HG03457 (cell line): ENCODE data around the gene SH3BP2.

Experiments used
- ATAC-seq: cut with Tn5 transposase; IDR thresholded peaks from one replicate; pipeline ENCODE4 v1.9.1; 2021; ENCODE audit warnings: moderate number of reproducible peaks; ENCODE audit not compliant: unreplicated experiment

The SH3BP2 gene

DNA sequence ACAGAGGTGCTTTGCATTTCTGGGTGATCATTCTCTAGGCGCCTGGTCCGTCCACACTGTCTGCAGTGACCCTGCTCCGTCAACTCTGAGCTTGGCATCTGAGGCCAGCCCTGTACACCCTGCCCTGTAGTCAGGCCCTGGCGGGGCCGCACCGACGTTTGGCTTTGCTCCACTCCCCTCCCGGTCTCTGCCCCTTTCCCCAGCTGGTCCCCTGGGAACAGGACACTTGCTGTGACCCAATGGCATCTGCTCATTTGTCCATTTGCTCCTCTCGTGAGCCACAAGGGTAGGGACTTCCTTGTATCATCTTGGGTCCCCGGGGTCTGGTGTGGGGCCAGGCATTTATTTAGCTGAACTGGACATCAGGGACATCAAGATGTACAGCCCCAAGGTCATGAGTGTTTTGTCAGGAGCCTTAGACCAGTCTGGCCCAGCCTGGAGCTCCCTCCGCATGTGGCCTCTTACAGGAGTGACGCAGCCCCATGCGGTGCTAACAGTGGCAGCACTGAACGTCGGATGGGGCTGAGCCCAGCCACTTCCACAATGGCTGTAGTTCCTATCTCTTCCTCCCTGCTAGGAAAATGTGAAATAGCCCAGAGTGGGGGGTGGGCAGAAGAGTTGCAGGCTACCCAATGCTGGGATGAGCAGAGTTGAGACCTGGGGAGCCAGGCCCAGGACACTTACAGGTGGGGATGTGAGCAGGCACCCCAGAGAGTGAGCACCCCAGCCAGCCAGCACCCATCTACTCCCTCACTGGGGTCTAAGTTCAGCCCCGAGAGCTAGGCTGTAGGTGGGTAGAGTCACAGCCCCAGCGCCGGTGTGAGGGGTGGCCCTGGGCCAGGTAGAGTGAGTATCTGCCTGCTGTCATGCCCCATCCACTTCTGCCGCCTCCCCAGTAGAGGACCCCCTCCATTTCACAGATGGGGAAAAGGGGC lies 2.0 kb upstream of the SH3BP2 start:
- ATAC-seq: no peak

DNA sequence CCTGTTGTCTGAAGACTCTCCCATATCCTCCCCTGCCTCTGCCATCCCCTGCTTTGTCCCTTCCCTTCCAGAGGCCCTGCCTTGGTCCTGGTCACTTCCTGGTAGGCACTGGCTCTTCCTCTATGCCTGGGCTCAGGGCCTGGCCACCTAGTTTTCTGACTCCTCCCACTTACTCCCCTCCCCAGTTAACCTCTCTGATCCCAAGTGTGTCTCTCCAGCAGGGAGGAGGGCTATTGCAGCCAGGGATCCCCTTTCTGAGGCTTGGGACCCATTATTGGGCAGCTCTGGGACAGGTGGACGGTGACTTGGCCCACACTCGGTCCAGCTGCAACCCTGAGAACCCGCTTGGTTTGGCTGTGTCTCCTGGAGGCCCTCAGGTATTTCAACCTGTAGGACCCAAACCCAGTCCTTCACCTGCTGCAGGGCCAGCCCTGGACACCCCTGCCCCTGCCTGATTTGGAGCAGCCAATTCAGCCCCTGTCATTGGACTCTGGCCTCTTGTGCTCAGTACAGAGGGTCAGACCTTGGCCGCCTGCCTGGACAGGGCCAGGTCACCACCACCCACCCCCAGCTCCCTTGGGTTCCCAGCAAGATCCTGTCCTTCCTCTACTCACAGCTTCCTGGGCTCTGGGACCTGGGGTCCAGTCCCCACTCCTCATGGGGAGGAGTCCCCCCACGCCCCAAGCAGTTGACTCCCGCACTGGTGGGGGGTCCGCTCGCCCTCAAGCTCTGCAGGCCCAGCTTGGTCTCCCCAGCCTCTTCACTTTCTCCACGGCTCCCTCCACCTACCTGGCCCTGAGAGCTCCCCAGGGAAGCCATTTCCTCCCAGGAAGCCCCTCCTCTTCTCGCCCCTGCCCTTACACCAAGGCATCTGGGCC lies 1.1 kb upstream of the SH3BP2 start:
- ATAC-seq: no peak

DNA sequence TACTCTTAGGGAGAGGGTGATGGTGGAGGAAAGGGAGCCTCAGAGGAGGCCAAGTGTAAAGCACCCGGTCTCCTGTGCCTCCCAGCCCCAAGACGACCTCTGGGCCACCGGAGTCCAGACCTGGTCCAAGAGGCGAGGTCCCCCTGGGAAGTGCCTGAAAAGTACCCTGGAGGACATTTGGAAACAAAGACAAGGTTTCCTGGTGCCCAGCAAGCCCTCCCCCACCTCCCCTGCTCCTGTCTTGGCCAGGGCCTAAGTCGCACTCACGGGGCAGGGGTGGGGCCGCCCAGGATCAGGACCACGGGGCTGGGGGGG lies 532 bp upstream of the SH3BP2 start:
- no peak for ATAC-seq

DNA sequence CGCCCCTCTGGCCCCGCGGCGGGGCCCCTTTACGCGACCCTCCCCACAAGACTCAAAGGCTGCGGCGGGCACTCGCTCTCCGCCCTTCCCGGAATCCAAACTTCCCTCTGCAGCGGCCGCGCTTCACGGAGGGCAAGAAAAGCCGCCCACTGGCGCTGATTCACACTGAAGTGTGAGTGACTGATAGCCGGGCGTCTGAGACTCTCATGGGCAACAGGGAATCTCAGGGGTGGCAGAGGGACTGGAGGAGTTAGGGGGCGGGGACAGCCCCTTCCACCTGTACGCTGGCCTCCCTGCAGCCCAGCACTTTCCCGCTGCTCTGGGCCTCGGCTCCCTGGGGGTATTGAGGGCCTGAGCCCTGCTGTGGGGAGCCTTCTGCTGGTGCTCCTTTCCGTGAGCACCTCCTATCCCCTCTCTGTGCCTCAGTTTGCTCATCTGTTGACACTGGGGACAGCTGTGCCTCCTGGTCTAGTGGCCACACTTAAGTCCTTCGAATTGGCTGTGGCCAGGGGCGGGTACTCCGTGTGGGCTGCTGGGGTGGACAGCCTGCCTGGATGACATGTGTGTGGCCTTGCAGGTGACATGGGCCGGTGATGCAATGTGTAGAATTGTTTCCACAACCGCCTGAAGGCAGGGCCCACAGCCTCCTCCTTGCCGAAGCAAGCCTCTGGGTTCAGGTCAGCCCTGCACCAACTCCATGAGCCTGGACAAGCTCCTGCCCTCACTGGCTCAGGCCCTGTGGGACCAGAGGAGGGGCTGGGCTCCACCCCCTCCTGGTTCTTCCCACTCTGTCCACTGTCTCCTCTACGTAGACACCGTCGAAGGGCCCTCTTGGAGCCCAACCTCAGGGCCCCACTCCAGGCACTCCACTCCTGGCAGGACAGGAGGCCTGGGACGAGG lies 951 bp downstream of the SH3BP2 start:
- no peak for ATAC-seq

DNA sequence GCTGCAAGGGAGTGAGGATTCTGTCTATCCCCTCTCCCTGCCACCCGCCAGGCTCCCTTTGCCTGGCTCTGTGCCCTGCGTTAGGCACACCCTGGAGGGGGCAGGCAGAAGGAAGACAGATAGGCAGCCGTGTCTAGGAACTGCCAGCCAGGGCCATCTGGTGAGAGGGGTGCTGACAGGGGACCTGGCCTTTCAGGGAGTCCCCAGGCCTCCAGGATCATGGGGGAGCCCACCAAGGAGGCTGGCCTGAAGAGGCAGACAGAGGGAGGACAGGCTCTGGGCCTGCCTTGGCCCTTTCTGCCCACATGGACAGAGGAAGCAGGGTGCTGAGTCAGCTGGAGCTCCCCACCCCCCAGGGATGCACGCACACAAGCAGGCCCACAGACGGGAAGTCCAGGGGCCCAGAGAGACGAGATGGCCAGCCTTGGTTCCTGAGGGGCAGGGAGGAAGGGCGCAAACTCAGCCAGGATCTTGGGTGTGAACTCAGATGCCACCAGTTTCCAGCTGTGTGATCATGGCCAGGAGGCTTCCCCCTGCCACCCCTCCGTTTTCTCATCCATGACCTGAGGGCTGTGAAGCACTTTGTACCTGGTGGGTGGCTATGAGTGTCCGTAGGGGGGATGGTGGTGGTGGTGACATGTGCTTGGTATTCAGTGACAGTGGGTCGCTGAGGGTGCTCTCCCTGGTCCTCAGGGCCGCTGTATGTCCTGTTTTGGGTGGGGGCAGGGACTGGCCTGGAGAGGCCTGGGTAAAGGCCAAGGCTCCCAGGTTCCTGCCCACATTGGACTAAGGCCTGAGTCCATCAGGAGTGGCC lies 1.8 kb downstream of the SH3BP2 start:
- no peak for ATAC-seq

DNA sequence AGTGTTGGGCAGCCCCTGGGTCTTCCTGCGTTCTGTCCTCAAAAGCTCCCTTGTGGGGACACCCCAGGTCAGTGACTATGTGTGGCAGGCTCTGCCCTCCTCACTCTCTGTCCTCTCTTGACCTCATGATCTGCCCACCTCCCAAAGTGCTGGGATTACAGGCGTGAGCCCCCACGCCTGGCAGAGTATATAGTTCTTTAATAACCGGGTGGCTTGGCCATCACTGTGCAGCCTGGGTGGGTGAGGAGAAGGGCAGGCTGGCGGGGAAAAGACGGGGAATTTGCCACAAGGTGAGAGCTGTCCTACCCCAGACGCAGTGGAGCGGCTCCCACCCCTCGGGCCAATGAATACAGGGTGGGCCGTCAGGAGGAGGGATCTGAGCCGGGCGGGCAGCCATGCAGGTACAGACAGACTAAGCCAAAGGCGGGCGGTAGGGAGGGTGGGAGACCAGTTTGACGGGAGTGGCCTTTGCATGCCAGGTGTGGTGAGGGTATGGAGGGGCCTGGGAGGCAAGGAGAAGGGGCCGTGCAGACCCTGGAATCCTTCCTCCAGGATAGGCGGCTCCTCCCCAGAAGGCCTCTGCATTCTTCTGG lies 2.5 kb downstream of the SH3BP2 start:
- no peak for ATAC-seq

DNA sequence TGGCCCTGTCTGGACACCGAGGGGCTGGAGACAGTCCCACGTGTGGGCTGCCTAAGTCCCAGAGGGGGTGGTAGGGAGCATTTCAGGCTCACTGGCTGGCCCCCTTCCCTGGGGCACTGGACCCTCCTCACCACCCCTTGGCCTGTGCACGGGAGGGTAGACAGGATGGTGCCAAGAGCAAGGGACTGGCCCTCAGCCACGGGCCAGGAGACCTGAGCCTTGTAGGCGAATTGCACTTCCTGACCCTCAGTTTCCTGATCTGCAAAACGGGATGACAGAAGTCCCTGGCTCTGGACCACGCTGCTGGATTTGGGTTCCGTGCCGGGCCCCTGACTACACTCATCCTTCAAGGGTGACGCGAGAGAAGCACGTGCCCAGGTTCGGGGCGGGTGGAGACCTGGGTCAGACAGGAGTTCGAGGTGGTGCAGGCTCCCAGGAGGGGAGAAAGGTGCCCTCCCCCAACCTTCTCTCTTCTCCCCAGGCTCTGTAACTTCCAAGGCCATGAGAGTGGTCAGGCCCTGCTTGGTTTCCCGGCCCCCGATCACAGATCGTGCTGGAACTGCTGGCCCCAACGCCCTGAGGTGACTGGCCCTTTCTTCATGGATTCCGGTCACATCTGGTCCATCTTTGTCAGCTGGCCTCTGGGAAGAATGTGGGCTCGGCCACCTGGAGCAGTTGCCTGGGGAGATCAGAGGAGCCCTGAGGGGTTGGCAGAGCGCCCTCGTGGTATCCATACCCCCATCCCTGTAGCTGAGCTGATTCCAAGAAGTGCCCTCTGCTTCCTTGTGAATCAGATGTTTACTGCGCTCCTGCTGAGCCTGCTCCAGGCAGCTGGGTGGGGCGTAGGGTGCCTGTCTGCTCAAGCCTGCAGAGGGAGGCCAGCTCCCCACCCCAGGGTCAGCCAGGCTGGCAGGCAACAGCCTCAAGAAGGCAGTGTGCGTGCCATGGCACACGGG lies 3.3 kb downstream of the SH3BP2 start:
- ATAC-seq: no peak

DNA sequence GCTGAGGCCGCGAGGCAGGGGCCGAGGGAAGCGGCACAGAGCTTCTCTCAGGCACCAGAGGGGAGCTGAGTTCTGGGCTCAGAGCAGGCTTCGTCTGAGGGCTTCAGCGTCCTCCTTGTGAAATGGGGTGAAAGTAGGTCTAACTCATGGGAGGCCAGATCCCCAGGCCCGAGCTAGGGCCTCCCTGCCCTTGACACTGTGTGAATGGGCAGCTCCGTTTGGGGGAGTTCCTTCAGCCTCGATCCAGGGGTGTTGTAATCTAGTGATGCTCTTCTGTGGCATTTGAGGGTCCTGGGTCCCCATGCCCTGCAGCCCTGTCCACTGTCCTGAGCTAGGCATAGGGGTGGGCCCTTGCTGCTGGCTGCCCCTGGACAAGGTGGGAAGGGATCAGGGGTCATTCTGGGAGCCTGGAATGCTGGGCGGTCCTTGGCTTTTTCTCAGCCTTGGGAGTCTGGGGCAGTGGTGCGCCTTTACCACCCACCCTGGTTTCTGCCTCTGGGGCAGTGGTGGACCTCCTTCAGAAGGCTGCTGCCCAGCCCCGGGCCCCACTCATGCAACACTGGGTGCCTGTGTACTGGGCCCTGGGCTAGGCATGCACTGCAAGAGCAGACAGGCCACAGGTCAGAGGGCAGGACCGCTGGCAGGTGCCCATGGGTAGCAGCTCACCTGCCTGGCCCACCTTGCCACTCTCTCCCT lies 4.1 kb downstream of the SH3BP2 start:
- no peak for ATAC-seq

DNA sequence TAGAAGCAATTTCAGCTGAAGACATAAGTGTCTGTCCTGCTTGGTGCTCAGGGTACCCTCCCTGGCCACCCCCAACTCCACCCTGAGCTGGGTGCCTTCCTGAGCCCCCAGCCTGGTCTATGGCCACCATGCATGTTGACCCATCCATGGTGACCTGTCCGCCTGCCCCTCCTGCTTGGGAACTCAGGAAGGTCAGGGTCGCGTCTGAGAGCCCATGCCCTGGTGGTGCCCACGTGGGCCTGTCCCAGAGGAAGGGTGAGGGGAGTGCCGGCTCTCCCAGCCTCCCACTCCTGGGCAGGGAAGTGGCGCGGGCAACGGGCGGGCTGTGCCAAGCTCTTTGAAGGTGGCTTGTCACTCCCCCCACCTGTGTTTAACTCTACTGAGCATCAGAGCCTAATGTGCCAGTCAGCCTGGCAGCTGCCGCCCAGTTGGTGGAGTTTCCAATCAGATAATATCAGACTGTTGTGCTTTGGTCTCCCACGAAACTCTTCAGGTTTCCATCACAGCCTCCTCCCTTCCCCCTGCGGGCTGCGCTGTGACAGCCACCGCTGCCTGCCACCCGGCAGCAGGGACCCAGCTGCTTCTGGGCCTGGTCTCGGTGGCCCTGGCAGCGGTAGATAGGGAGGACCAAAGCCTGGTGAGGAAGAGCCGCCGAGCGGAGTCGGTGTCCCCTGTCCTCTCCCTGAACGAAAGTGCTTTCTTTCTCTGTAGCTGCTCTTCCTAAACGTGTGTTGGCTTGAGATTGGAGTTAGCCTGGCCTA lies 4.8 kb downstream of the SH3BP2 start:
- ATAC-seq: no peak

DNA sequence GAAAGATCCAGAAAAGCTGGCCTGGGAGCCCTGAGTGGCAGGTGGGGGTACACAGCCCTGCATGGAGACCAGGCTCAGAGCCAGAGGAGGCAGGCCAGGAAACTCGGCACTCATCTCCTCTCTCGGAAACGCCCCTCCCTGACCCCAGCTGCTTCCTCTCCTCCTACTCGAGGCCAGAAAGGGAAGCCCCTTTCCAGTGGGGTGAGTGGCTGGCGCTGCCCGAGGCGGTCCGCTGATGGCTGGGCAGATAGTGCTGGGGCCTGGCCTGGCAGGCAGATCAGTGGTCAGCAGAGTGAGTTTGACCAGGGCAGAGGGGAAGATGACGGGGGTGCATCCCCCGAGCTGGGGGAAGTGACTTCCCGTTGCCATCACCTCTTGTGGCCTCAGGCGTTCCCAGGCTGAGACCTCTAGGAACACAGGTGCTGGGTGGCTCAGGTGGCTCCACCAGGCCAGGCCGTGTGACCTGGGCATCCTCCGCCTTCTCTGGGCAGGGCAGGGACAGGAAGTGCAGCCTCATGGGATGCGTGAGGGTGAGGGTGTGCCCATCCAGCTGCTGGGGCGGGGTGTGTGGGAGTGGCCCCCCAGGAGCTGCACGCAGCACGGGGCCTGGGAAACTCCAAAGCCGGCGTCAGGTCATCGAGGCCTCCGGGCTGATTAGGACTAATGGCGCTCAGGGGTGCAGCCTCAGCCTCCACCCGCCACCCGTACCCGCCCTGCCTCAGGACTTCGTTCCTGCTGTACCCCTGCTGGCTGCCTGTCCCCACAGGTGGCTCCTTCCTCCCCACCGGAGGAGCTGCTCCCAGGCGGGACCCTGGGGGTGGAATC lies 5.7 kb downstream of the SH3BP2 start:
- peak; percentile 32 for ATAC-seq

DNA sequence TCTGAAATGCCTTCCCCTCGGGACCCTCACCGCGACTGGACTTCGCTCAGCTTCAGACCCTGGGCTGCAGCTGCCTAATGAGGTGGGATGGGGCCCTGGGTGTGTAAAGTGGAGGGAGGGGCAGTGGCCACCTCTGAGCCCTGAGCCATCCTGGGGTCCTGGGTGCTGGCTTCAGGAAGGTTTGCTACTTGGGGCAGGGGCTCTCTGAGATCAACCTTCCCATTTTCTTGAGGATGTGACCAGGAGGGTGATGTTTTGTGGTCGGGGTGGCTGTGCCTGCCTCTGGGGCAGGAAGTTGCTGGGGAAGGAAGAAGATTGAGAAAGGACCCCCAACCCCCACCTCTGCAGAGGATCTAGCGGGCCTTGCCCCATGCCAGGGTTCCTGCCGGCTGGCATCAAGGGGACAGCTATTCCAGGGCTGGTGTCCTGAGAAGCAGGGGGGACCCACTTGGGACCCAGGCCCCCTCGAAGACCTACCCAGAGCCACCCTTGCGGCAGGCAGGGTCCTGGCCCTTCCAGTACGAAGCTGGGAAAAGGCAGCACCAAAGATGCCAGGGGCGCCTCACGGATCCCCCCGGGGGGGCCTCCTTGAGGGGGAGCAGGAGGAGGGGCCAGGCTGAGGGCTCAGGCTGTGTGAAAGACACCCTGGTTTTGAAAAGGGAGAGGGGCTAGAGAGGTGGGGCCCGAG lies 6.5 kb downstream of the SH3BP2 start:
- no peak for ATAC-seq

DNA sequence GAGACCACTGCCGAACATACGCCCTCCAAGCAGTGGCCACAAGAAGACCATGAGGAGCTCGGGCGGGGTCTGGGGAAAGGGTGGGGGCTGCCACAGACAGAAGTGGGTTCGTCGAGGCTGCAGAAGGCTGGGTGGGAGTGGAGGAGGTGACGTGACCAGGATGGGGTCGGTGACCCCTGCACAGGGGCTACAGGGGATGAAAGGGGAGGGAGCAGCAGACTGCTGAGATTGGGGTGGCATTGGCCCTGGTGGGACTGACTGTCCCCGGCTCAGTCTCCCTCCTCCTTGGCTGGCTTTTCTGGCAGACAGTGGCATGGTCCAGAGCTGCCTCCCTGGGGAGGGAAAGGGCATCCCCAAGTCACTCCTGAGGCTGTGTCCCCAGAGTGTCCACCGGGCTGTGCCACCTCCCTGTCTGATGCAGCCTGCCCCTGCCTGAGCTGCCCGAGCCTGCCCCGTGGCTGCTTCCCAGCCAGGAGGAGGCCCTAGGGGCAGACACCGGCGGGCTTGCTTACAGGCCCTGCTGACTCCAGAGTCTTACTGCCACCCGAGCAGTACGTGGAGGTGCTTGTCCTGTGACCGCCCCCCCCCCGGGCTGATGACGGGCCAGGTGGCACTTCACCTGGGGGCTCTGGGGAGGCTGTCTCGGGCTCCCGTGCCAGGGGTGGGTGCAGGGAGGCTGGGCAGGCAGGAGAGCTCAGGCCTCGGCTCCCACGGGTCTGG lies 7.2 kb downstream of the SH3BP2 start:
- ATAC-seq: no peak

DNA sequence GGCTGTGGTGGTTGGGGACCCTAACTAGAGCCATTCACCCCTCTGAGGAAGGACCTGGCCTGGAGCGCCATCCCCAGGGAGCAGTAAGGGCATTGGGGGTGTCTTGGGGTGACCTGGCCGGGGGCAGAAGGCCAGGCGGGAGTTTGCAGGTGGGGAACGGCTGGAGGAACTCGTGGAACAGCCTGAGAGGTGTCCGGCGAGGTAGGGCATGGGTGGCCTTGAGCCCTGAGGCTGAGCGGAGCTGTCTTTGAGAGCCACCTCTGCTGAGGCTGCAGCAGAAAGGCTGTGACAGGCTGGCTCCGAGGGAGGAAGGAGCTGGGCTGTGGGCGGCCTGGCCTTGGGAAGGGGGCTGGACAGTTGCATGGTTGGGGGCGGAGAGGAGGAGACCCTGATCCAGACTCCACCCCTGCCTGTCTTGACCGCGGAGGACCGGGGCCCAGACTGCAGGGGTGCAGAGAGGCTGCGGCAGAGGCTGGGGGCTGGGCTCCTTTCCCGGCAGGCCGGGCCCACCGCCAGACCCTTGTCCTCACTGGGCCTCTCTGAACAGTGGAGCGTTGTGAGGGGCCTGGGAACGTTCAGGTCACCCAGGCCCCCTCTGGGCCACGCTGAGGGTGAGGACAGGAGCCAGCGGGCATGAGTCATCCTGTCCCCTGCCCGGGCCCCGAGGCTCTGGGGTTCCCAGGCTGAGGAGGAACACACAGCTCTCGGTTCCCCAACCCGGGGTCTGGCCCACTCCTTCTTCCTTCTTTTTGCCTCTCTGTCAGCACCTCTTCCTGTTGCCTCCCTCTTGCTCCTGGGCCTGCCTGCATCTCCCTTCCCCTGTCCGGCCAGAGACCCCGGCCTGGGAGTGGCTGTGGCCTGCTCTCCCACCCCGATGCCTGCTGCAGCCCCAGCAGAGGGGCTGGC lies 8.1 kb downstream of the SH3BP2 start:
- ATAC-seq: no peak
